ENCODE data around the gene LTC4S. TPM values are rescaled to one million over a fixed set of nuclear protein-coding genes. Genes with fewer than 3 reads are reported as not detected.

Gene LTC4S
- total and polyA plus RNA-seq, 12 donors = 5.4 to 20.0 (median 8.8) TPM

DNA sequence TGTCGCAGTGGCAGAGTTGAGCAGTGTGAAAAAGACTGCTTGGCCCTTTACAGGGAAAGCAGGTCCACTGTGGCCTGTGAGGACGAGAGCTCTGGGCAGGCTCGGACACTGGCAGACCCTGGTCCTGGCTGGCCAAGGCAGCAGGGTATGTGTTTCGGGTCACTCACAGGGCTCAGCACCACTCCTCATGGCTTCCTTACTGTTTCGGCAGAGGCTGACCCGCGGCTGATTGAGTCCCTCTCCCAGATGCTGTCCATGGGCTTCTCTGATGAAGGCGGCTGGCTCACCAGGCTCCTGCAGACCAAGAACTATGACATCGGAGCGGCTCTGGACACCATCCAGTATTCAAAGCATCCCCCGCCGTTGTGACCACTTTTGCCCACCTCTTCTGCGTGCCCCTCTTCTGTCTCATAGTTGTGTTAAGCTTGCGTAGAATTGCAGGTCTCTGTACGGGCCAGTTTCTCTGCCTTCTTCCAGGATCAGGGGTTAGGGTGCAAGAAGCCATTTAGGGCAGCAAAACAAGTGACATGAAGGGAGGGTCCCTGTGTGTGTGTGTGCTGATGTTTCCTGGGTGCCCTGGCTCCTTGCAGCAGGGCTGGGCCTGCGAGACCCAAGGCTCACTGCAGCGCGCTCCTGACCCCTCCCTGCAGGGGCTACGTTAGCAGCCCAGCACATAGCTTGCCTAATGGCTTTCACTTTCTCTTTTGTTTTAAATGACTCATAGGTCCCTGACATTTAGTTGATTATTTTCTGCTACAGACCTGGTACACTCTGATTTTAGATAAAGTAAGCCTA is 42.6 kb downstream of the LTC4S start:
- peaks cover 0 to 34% (median 8%) of the 10 kb centered on the region in 9 donors for H3K4me1 ChIP-seq
- H3K27me3 ChIP-seq = no peaks in the 10 kb centered on the region
- intact Hi-C loops (cut with DNase I) = no loop called here
- peak overlapping the region in 3 of 10 donors; percentile 16 to 69 (median 31) for H3K27ac ChIP-seq
- 86 to 87% methylated on average over 19 of the region's 19 CpGs for WGBS, 2 donors
- peaks cover 12 to 96% (median 67%) of the 10 kb centered on the region in 9 donors for H3K36me3 ChIP-seq
- H3K4me3 ChIP-seq = no peak overlapping the region
- H3K9me3 ChIP-seq = no peaks in the 10 kb centered on the region
- ATAC-seq (peak in 7 of 8 donors; percentile 15 to 45 (median 35)), DNase-seq (no peak)
- TF ChIP-seq, protein P1, sequence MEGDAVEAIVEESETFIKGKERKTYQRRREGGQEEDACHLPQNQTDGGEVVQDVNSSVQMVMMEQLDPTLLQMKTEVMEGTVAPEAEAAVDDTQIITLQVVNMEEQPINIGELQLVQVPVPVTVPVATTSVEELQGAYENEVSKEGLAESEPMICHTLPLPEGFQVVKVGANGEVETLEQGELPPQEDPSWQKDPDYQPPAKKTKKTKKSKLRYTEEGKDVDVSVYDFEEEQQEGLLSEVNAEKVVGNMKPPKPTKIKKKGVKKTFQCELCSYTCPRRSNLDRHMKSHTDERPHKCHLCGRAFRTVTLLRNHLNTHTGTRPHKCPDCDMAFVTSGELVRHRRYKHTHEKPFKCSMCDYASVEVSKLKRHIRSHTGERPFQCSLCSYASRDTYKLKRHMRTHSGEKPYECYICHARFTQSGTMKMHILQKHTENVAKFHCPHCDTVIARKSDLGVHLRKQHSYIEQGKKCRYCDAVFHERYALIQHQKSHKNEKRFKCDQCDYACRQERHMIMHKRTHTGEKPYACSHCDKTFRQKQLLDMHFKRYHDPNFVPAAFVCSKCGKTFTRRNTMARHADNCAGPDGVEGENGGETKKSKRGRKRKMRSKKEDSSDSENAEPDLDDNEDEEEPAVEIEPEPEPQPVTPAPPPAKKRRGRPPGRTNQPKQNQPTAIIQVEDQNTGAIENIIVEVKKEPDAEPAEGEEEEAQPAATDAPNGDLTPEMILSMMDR (IDR thresholded peaks at IDR 0.05) = no peak

DNA sequence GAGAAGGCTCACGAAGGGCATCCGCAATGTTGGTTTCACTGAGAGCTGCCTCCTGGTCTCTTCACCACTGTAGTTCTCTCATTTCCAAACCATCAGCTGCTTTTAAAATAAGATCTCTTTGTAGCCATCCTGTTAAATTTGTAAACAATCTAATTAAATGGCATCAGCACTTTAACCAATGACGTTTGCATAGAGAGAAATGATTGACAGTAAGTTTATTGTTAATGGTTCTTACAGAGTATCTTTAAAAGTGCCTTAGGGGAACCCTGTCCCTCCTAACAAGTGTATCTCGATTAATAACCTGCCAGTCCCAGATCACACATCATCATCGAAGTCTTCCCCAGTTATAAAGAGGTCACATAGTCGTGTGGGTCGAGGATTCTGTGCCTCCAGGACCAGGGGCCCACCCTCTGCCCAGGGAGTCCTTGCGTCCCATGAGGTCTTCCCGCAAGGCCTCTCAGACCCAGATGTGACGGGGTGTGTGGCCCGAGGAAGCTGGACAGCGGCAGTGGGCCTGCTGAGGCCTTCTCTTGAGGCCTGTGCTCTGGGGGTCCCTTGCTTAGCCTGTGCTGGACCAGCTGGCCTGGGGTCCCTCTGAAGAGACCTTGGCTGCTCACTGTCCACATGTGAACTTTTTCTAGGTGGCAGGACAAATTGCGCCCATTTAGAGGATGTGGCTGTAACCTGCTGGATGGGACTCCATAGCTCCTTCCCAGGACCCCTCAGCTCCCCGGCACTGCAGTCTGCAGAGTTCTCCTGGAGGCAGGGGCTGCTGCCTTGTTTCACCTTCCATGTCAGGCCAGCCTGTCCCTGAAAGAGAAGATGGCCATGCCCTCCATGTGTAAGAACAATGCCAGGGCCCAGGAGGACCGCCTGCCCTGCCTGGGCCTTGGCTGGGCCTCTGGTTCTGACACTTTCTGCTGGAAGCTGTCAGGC is 43.6 kb downstream of the LTC4S start:
- H3K27me3 ChIP-seq = no peaks in the 10 kb centered on the region
- H3K4me1 ChIP-seq = peaks cover 0 to 30% (median 8%) of the 10 kb centered on the region in 9 donors
- peak in 6 of 8 donors; percentile 3 to 15 (median 8) for ATAC-seq
- peaks cover 11 to 94% (median 61%) of the 10 kb centered on the region in 9 donors for H3K36me3 ChIP-seq
- no peaks in the 10 kb centered on the region for H3K9me3 ChIP-seq
- peak overlapping the region in 2 of 10 donors; percentile 16 to 69 for H3K27ac ChIP-seq
- TF ChIP-seq, protein P1 (IDR thresholded peaks at IDR 0.05) = no peak
- H3K4me3 ChIP-seq = no peak overlapping the region
- DNase-seq = no peak
- intact Hi-C loops (cut with DNase I) = no loop called here
- 86% methylated on average over 15 of the region's 15 CpGs for WGBS, 2 donors

DNA sequence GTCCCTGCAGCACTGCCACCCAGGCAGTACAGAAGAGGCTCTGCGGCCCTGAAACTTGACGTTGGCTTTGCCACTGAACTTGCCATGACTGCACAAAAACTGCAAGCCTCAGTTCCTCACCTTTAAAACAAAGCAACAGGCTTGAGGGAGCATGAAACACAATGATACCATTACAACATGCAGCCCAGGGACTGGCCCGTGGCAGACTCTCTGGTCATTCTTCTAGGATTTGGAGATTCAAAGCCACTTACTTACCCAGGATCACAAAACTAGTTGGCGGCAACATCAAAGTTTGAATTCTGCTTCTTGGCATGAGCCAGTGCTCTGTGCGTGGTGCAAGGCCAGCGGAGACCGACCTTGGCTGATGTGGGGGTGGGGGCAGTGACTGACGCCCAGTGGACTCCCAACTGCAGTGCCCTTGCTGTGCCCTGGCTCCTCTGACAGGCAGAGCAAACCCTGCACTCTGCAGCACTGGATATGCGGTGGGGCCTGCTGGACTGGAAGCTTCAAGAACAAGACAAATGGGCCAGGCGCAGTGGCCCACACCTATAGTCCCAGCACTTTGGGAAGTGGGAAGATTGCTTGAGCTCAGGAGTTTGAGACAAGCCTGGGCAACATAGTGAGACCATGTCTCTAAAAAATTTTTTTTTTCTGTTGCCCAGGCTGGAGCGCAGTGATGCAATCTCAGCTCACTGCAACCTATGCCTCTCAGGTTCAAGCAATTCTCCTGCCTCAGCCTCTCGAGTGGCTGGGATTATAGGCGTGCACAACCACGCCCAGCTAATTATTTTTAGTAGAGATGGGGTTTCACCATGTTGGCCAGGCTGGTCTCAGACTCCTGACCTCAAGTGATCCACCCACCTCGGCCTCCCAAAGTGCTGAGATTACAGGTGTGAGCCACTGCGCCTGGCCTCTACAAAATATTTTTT is 45.8 kb downstream of the LTC4S start:
- Histone ChIP-seq H3K27ac (peak overlapping the region in 6 of 10 donors; percentile 10 to 69 (median 39)), H3K9me3 (peaks cover 0 to 4% (median under 1%) of the 10 kb centered on the region in 11 donors), H3K4me3 (no peak overlapping the region), H3K27me3 (no peaks in the 10 kb centered on the region), H3K4me1 (peaks cover 0 to 25% (median 8%) of the 10 kb centered on the region in 9 donors), H3K36me3 (peaks cover 0 to 91% (median 54%) of the 10 kb centered on the region in 9 donors)
- ATAC-seq = peak; percentile 35 to 82 (median 72)
- 75 to 76% methylated on average over 16 of the region's 16 CpGs for WGBS, 2 donors
- peak; percentile 40 to 57 for DNase-seq
- TF ChIP-seq, protein P1 (IDR thresholded peaks at IDR 0.05) = no peak
- intact Hi-C loops (cut with DNase I) = no loop called here

Data from heart right ventricle (tissue), 16 donors.